ENCODE measurements around the gene RAB3IL1.

GRCh38 chr11:61913699-61914395 lies 3.5 kb downstream of the RAB3IL1 start:
- TF ChIP-seq CTCF (IDR thresholded peaks at IDR 0.05) (no peak), POLR2A (IDR thresholded peaks at IDR 0.05) (no peak), POLR2AphosphoS5 (IDR thresholded peaks at IDR 0.05) (no peak), EP300 (IDR thresholded peaks at IDR 0.05) (no peak)
